ENCODE data around the gene ITLN2.
"Not testable (repeated sequence)": the region's sequence is repeated elsewhere in the genome, so short reads cannot be mapped to it uniquely, and the experiment has no call there.

The ITLN2 gene

GRCh38 chr1:160905617-160905989 is 49.0 kb downstream of the ITLN2 start:
- DNase-seq (ENCODE audit: low spot score), result no peak

- no peak for DNase-seq (ENCODE audit: low spot score)
Measured at GRCh38 chr1:160904783-160905616, 49.6 kb downstream of the ITLN2 start.

- DNase-seq (ENCODE audit: low spot score), result not testable (repeated sequence)
Measured at GRCh38 chr1:160902251-160902650, 52.4 kb downstream of the ITLN2 start.

GRCh38 chr1:160901768-160902167 is 52.8 kb downstream of the ITLN2 start:
- DNase-seq (ENCODE audit: low spot score), result no peak

- not testable (repeated sequence) for DNase-seq (ENCODE audit: low spot score)
Measured at GRCh38 chr1:160900683-160901082, 53.9 kb downstream of the ITLN2 start.
